Measurements from ENCODE around the gene SPEM3. TPM values are rescaled to one million over a fixed set of nuclear protein-coding genes. Genes with fewer than 3 reads are reported as not detected.
A peak's percentile ranks its signal among the peaks of the same experiment; 100 is the strongest.
"Not testable (repeated sequence)": the region's sequence is repeated elsewhere in the genome, so short reads cannot be mapped to it uniquely, and the experiment has no call there.

SPEM3 gene
- polyA plus RNA-seq, 4 donors = not detected

GRCh38 chr17:7466318-7466638 is 37.6 kb downstream of the SPEM3 start:
- FAIRE-seq (no peak), DNase-seq (no peak)
- 88 to 94% (median 90%) methylated on average over 9 of the region's 9 CpGs for WGBS, 3 donors
- Histone ChIP-seq H3K27ac (ENCODE audit: low read depth in 1 of 3, low read length in 2 of 3) (peak overlapping the region in 1 of 3 donors; percentile 41), H3K9me3 (ENCODE audit: control insufficient read depth in 2 of 2, insufficient read depth in 1 of 2, low read depth in 1 of 2, low read length in 1 of 2) (no peaks in the 10 kb centered on the region), H3K27me3 (ENCODE audit: control insufficient read depth in 3 of 3, insufficient read depth in 3 of 3, low read length in 3 of 3) (no peaks in the 10 kb centered on the region), H3K4me3 (ENCODE audit: low read depth in 1 of 3, low read length in 3 of 3) (no peak overlapping the region), H3K36me3 (ENCODE audit: control insufficient read depth in 3 of 3, insufficient read depth in 2 of 3, low read depth in 1 of 3, low read length in 3 of 3) (peaks cover 3 to 78% (median 8%) of the 10 kb centered on the region in 3 donors), H3K4me1 (ENCODE audit: control insufficient read depth in 3 of 3, insufficient read depth in 2 of 3, low read depth in 1 of 3, low read length in 2 of 3) (peaks cover 0 to 3% (median 2%) of the 10 kb centered on the region in 3 donors)

GRCh38 chr17:7466639-7467341 is 38.1 kb downstream of the SPEM3 start:
- FAIRE-seq (no peak), DNase-seq (no peak)
- peaks cover 3 to 76% (median 8%) of the 10 kb centered on the region in 3 donors for H3K36me3 ChIP-seq (ENCODE audit: control insufficient read depth in 3 of 3, insufficient read depth in 2 of 3, low read depth in 1 of 3, low read length in 3 of 3)

GRCh38 chr17:7467498-7467897 is 38.8 kb downstream of the SPEM3 start:
- 84 to 96% (median 94%) methylated on average over 3 of the region's 3 CpGs for WGBS, 3 donors
- no peak for FAIRE-seq
- Histone ChIP-seq H3K9me3 (ENCODE audit: control insufficient read depth in 2 of 2, insufficient read depth in 1 of 2, low read depth in 1 of 2, low read length in 1 of 2) (no peaks in the 10 kb centered on the region), H3K4me3 (ENCODE audit: low read depth in 1 of 3, low read length in 3 of 3) (no peak overlapping the region), H3K27me3 (ENCODE audit: control insufficient read depth in 3 of 3, insufficient read depth in 3 of 3, low read length in 3 of 3) (no peaks in the 10 kb centered on the region), H3K27ac (ENCODE audit: low read depth in 1 of 3, low read length in 2 of 3) (peak overlapping the region in 1 of 3 donors; percentile 41), H3K36me3 (ENCODE audit: control insufficient read depth in 3 of 3, insufficient read depth in 2 of 3, low read depth in 1 of 3, low read length in 3 of 3) (peaks cover 2 to 74% (median 8%) of the 10 kb centered on the region in 3 donors), H3K4me1 (ENCODE audit: control insufficient read depth in 3 of 3, insufficient read depth in 2 of 3, low read depth in 1 of 3, low read length in 2 of 3) (peaks cover 0 to 8% (median 2%) of the 10 kb centered on the region in 3 donors)
- DNase-seq = no peak

More at GRCh38 chr17:7466639-7467341, 38.1 kb downstream of the SPEM3 start:
- no peaks in the 10 kb centered on the region for H3K27me3 ChIP-seq (ENCODE audit: control insufficient read depth in 3 of 3, insufficient read depth in 3 of 3, low read length in 3 of 3)
- WGBS, 3 donors = 87 to 95% (median 88%) methylated on average over 15 to 16 of the region's 16 CpGs
- peak overlapping the region in 1 of 3 donors; percentile 41 for H3K27ac ChIP-seq (ENCODE audit: low read depth in 1 of 3, low read length in 2 of 3)
- H3K4me1 ChIP-seq (ENCODE audit: control insufficient read depth in 3 of 3, insufficient read depth in 2 of 3, low read depth in 1 of 3, low read length in 2 of 3) = peaks cover 0 to 7% (median 2%) of the 10 kb centered on the region in 3 donors
- no peak overlapping the region for H3K4me3 ChIP-seq (ENCODE audit: low read depth in 1 of 3, low read length in 3 of 3)
- H3K9me3 ChIP-seq (ENCODE audit: control insufficient read depth in 2 of 2, insufficient read depth in 1 of 2, low read depth in 1 of 2, low read length in 1 of 2) = no peaks in the 10 kb centered on the region

- DNase-seq (no peak), FAIRE-seq (no peak)
- Histone ChIP-seq H3K9me3 (ENCODE audit: control insufficient read depth in 2 of 2, insufficient read depth in 1 of 2, low read depth in 1 of 2, low read length in 1 of 2) (no peaks in the 10 kb centered on the region), H3K27ac (ENCODE audit: low read depth in 1 of 3, low read length in 2 of 3) (no peak overlapping the region), H3K27me3 (ENCODE audit: control insufficient read depth in 3 of 3, insufficient read depth in 3 of 3, low read length in 3 of 3) (no peaks in the 10 kb centered on the region), H3K4me1 (ENCODE audit: control insufficient read depth in 3 of 3, insufficient read depth in 2 of 3, low read depth in 1 of 3, low read length in 2 of 3) (peaks cover 0 to 8% (median 2%) of the 10 kb centered on the region in 3 donors), H3K4me3 (ENCODE audit: low read depth in 1 of 3, low read length in 3 of 3) (no peak overlapping the region), H3K36me3 (ENCODE audit: control insufficient read depth in 3 of 3, insufficient read depth in 2 of 3, low read depth in 1 of 3, low read length in 3 of 3) (peaks cover 0 to 68% (median 7%) of the 10 kb centered on the region in 3 donors)
- WGBS, 3 donors = 93 to 96% (median 95%) methylated on average over 11 of the region's 11 CpGs
These were observed 39.6 kb downstream of the SPEM3 start for GRCh38 chr17:7468290-7468689.

- Histone ChIP-seq H3K36me3 (ENCODE audit: control insufficient read depth in 3 of 3, insufficient read depth in 2 of 3, low read depth in 1 of 3, low read length in 3 of 3) (peaks cover 0 to 68% (median 5%) of the 10 kb centered on the region in 3 donors), H3K4me3 (ENCODE audit: low read depth in 1 of 3, low read length in 3 of 3) (no peak overlapping the region), H3K27me3 (ENCODE audit: control insufficient read depth in 3 of 3, insufficient read depth in 3 of 3, low read length in 3 of 3) (no peaks in the 10 kb centered on the region), H3K27ac (ENCODE audit: low read depth in 1 of 3, low read length in 2 of 3) (no peak overlapping the region), H3K9me3 (ENCODE audit: control insufficient read depth in 2 of 2, insufficient read depth in 1 of 2, low read depth in 1 of 2, low read length in 1 of 2) (no peaks in the 10 kb centered on the region), H3K4me1 (ENCODE audit: control insufficient read depth in 3 of 3, insufficient read depth in 2 of 3, low read depth in 1 of 3, low read length in 2 of 3) (peaks cover 0 to 8% (median 2%) of the 10 kb centered on the region in 3 donors)
- WGBS, 3 donors = 83 to 85% (median 84%) methylated on average over 12 of the region's 12 CpGs
- no peak for FAIRE-seq
- no peak for DNase-seq
These were observed 40.2 kb downstream of the SPEM3 start for GRCh38 chr17:7468804-7469389.

GRCh38 chr17:7469843-7470242 is 41.2 kb downstream of the SPEM3 start:
- not testable (repeated sequence) for H3K27me3 ChIP-seq (ENCODE audit: control insufficient read depth in 3 of 3, insufficient read depth in 3 of 3, low read length in 3 of 3); DNase-seq; H3K27ac ChIP-seq (ENCODE audit: low read depth in 1 of 3, low read length in 2 of 3); FAIRE-seq; H3K9me3 ChIP-seq (ENCODE audit: control insufficient read depth in 2 of 2, insufficient read depth in 1 of 2, low read depth in 1 of 2, low read length in 1 of 2); H3K4me3 ChIP-seq (ENCODE audit: low read depth in 1 of 3, low read length in 3 of 3)
- H3K4me1 ChIP-seq (ENCODE audit: control insufficient read depth in 3 of 3, insufficient read depth in 2 of 3, low read depth in 1 of 3, low read length in 2 of 3) = peaks cover 0 to 13% (median 2%) of the 10 kb centered on the region in 3 donors
- WGBS, 3 donors = 92 to 96% (median 95%) methylated on average over 12 of the region's 12 CpGs
- peaks cover 0 to 69% (median 5%) of the 10 kb centered on the region in 3 donors for H3K36me3 ChIP-seq (ENCODE audit: control insufficient read depth in 3 of 3, insufficient read depth in 2 of 3, low read depth in 1 of 3, low read length in 3 of 3)

- peaks cover 0 to 69% (median 4%) of the 10 kb centered on the region in 3 donors for H3K36me3 ChIP-seq (ENCODE audit: control insufficient read depth in 3 of 3, insufficient read depth in 2 of 3, low read depth in 1 of 3, low read length in 3 of 3)
- peaks cover 0 to 19% (median 2%) of the 10 kb centered on the region in 3 donors for H3K4me1 ChIP-seq (ENCODE audit: control insufficient read depth in 3 of 3, insufficient read depth in 2 of 3, low read depth in 1 of 3, low read length in 2 of 3)
- WGBS, 3 donors = 49 to 73% (median 57%) methylated on average over 8 of the region's 8 CpGs
- not testable (repeated sequence) for H3K27me3 ChIP-seq (ENCODE audit: control insufficient read depth in 3 of 3, insufficient read depth in 3 of 3, low read length in 3 of 3); H3K4me3 ChIP-seq (ENCODE audit: low read depth in 1 of 3, low read length in 3 of 3); H3K9me3 ChIP-seq (ENCODE audit: control insufficient read depth in 2 of 2, insufficient read depth in 1 of 2, low read depth in 1 of 2, low read length in 1 of 2); H3K27ac ChIP-seq (ENCODE audit: low read depth in 1 of 3, low read length in 2 of 3); FAIRE-seq
- peak in 1 of 2 donors; percentile 45 for DNase-seq
These were observed 41.9 kb downstream of the SPEM3 start for GRCh38 chr17:7470457-7470973.

GRCh38 chr17:7471729-7472128 is 43.1 kb downstream of the SPEM3 start:
- DNase-seq (no peak), FAIRE-seq (no peak)
- no peaks in the 10 kb centered on the region for H3K27me3 ChIP-seq (ENCODE audit: control insufficient read depth in 3 of 3, insufficient read depth in 3 of 3, low read length in 3 of 3)
- WGBS, 3 donors = 84 to 90% (median 86%) methylated on average over 2 of the region's 2 CpGs
- peaks cover 0 to 65% (median 0%) of the 10 kb centered on the region in 3 donors for H3K36me3 ChIP-seq (ENCODE audit: control insufficient read depth in 3 of 3, insufficient read depth in 2 of 3, low read depth in 1 of 3, low read length in 3 of 3)
- no peak overlapping the region for H3K27ac ChIP-seq (ENCODE audit: low read depth in 1 of 3, low read length in 2 of 3)
- H3K9me3 ChIP-seq (ENCODE audit: control insufficient read depth in 2 of 2, insufficient read depth in 1 of 2, low read depth in 1 of 2, low read length in 1 of 2) = no peaks in the 10 kb centered on the region
- peaks cover 0 to 31% (median 2%) of the 10 kb centered on the region in 3 donors for H3K4me1 ChIP-seq (ENCODE audit: control insufficient read depth in 3 of 3, insufficient read depth in 2 of 3, low read depth in 1 of 3, low read length in 2 of 3)
- H3K4me3 ChIP-seq (ENCODE audit: low read depth in 1 of 3, low read length in 3 of 3) = no peak overlapping the region
